ENCODE measurements around the gene DNAH17. TPM values are rescaled to one million over a fixed set of nuclear protein-coding genes. Genes with fewer than 3 reads are reported as not detected.

Gene DNAH17
- total RNA-seq, 2 donors from 2014 or later = 0.04 TPM; not detected in 1

- Histone ChIP-seq H3K27me3 (no peaks in the 10 kb centered on the region), H3K36me3 (no peaks in the 10 kb centered on the region), H3K4me1 (peaks cover 0 to 14% of the 10 kb centered on the region in 2 donors), H3K27ac (peak overlapping the region; percentile 43 to 48), H3K4me3 (no peak overlapping the region), H3K9me3 (no peaks in the 10 kb centered on the region)
- no peak for TF ChIP-seq CTCF (IDR thresholded peaks at IDR 0.05)
- no peak for DNase-seq (ENCODE audit: low spot score)
Observed at GRCh38 chr17:78562734-78563133, 14.5 kb downstream of the DNAH17 start.

- Histone ChIP-seq H3K4me3 (no peak overlapping the region), H3K9me3 (no peaks in the 10 kb centered on the region), H3K36me3 (no peaks in the 10 kb centered on the region), H3K27me3 (no peaks in the 10 kb centered on the region), H3K27ac (no peak overlapping the region), H3K4me1 (peaks cover 0 to 14% of the 10 kb centered on the region in 2 donors)
- DNase-seq (ENCODE audit: low spot score) = no peak
- TF ChIP-seq CTCF (IDR thresholded peaks at IDR 0.05) = no peak
Observed at GRCh38 chr17:78561166-78561565, 16.0 kb downstream of the DNAH17 start.

GRCh38 chr17:78560731-78561130 is 16.5 kb downstream of the DNAH17 start:
- no peak for DNase-seq (ENCODE audit: low spot score)

GRCh38 chr17:78559749-78560368 is 17.3 kb downstream of the DNAH17 start:
- no peaks in the 10 kb centered on the region for H3K27me3 ChIP-seq
- H3K4me1 ChIP-seq = peaks cover 0 to 14% of the 10 kb centered on the region in 2 donors
- no peak for TF ChIP-seq CTCF (IDR thresholded peaks at IDR 0.05)
- H3K36me3 ChIP-seq = no peaks in the 10 kb centered on the region
- no peak overlapping the region for H3K4me3 ChIP-seq
- H3K27ac ChIP-seq = no peak overlapping the region
- no peaks in the 10 kb centered on the region for H3K9me3 ChIP-seq
- DNase-seq (ENCODE audit: low spot score) = no peak

More at GRCh38 chr17:78560731-78561130, 16.5 kb downstream of the DNAH17 start:
- Histone ChIP-seq H3K4me1 (peaks cover 0 to 14% of the 10 kb centered on the region in 2 donors), H3K27ac (no peak overlapping the region), H3K27me3 (no peaks in the 10 kb centered on the region), H3K9me3 (no peaks in the 10 kb centered on the region), H3K4me3 (no peak overlapping the region), H3K36me3 (no peaks in the 10 kb centered on the region)
- no peak for TF ChIP-seq CTCF (IDR thresholded peaks at IDR 0.05)

- no peaks in the 10 kb centered on the region for H3K9me3 ChIP-seq
- DNase-seq (ENCODE audit: low spot score) = no peak
- no peaks in the 10 kb centered on the region for H3K27me3 ChIP-seq
- H3K27ac ChIP-seq = no peak overlapping the region
- peaks cover 0 to 11% of the 10 kb centered on the region in 2 donors for H3K4me1 ChIP-seq
- no peak overlapping the region for H3K4me3 ChIP-seq
- H3K36me3 ChIP-seq = no peaks in the 10 kb centered on the region
- TF ChIP-seq CTCF (IDR thresholded peaks at IDR 0.05) = no peak
Observed at GRCh38 chr17:78558989-78559388, 18.2 kb downstream of the DNAH17 start.

Data from right atrium auricular region (tissue), 2 donors.